ENCODE results near the gene SLX4.
"Not testable (repeated sequence)": the region's sequence is repeated elsewhere in the genome, so short reads cannot be mapped to it uniquely, and the experiment has no call there.

Gene SLX4

GRCh38 chr16:3611146-3611975 is at the start of gene SLX4:
Gene SLX4 (minus strand): TSS chr16:3611606. CDS start chr16:3608964, 2,642 bp downstream.
- peak; percentile 80 to 89 (median 81) for DNase-seq (ENCODE audit: low read depth in 3 of 3)

- DNase-seq (ENCODE audit: low read depth in 3 of 3) = no peak
These were observed 47.8 kb upstream of the SLX4 start for GRCh38 chr16:3659251-3659650.

GRCh38 chr16:3656491-3657468 is 45.4 kb upstream of the SLX4 start:
- DNase-seq (ENCODE audit: low read depth in 3 of 3) = peak in 1 of 3 donors; percentile 49

GRCh38 chr16:3656160-3656490 is 44.7 kb upstream of the SLX4 start:
- not testable (repeated sequence) for DNase-seq (ENCODE audit: low read depth in 3 of 3)

- DNase-seq (ENCODE audit: low read depth in 3 of 3) = no peak
These were observed 44.2 kb upstream of the SLX4 start for GRCh38 chr16:3655396-3656159.

GRCh38 chr16:3655030-3655395 is 43.6 kb upstream of the SLX4 start:
- DNase-seq (ENCODE audit: low read depth in 3 of 3) = no peak

GRCh38 chr16:3654249-3654991 is 43.0 kb upstream of the SLX4 start, which contains the start of gene DNASE1:
Gene DNASE1 (plus strand): TSS chr16:3654691. CDS start chr16:3655374, 683 bp downstream.
- peak; percentile 18 to 49 (median 22) for DNase-seq (ENCODE audit: low read depth in 3 of 3)

- no peak for DNase-seq (ENCODE audit: low read depth in 3 of 3)
These were observed 41.2 kb upstream of the SLX4 start for GRCh38 chr16:3652373-3653195.

- no peak for DNase-seq (ENCODE audit: low read depth in 3 of 3)
These were observed 40.3 kb upstream of the SLX4 start for GRCh38 chr16:3651461-3652372.

- DNase-seq (ENCODE audit: low read depth in 3 of 3) = no peak
These were observed 39.3 kb upstream of the SLX4 start for GRCh38 chr16:3650631-3651265.

GRCh38 chr16:3646348-3646920 is 35.0 kb upstream of the SLX4 start:
- no peak for DNase-seq (ENCODE audit: low read depth in 3 of 3)

- DNase-seq (ENCODE audit: low read depth in 3 of 3) = no peak
These were observed 34.3 kb upstream of the SLX4 start for GRCh38 chr16:3645504-3646347.

- no peak for DNase-seq (ENCODE audit: low read depth in 3 of 3)
These were observed 33.7 kb upstream of the SLX4 start for GRCh38 chr16:3645108-3645503.

GRCh38 chr16:3643095-3643730 is 31.8 kb upstream of the SLX4 start:
- no peak for DNase-seq (ENCODE audit: low read depth in 3 of 3)

- DNase-seq (ENCODE audit: low read depth in 3 of 3) = no peak
These were observed 31.1 kb upstream of the SLX4 start for GRCh38 chr16:3642397-3643094.

GRCh38 chr16:3641801-3642396 is 30.5 kb upstream of the SLX4 start:
- no peak for DNase-seq (ENCODE audit: low read depth in 3 of 3)
